ENCODE results near the gene AFAP1L1. TPM values are rescaled to one million over a fixed set of nuclear protein-coding genes. Genes with fewer than 3 reads are reported as not detected.
A peak's percentile ranks its signal among the peaks of the same experiment; 100 is the strongest.

AFAP1L1 gene
- total RNA-seq, 1 donor from 2014 or later: 8.3 TPM

DNA sequence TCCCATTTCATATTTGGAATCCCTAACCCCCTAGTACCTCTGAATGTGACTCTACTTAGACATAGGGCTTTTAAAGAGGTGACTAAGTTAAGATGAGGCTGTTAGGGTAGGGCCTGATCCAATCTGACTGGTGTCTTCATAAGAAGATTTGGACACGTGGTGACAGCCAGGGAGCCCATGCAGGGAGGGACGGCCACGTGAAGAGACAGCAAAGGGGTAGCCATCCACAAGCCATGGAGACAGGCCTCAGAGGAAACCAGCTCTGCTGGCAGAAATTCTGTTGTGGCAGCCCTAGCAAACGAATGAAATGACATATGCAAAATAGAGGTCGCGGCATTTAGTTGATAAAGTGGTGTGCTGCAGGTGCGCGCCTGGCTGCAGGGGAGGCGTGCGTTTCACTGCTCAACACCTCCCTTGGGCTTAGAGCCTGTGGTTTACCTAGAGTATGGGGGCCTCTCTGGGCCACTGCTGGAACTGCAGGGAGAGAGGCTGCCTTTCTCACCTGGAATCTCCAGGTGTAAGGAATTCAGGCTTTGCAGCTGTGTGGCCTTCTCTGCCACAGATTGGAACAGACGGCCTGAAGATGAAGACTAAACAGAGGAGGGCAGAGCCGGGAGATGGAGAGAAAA lies 7.1 kb upstream of the AFAP1L1 start:
- Histone ChIP-seq H4K20me1 (ENCODE audit: insufficient read depth, low read length) (no peaks in the 10 kb centered on the region), H3K27me3 (ENCODE audit: insufficient read depth, low read length) (peaks cover 10% of the 10 kb centered on the region), H2AFZ (ENCODE audit: low read depth, low read length) (no peak overlapping the region), H3K36me3 (ENCODE audit: insufficient read depth, low read length) (no peaks in the 10 kb centered on the region), H3K9ac (ENCODE audit: low read length) (no peak overlapping the region), H3K79me2 (ENCODE audit: insufficient read depth, low read length) (no peaks in the 10 kb centered on the region), H3K27ac (ENCODE audit: low read depth, low read length) (no peak overlapping the region), H3K9me3 (ENCODE audit: insufficient read depth, low read depth, low read length) (peaks cover 4% of the 10 kb centered on the region), H3K4me1 (ENCODE audit: insufficient read depth, low read length) (no peaks in the 10 kb centered on the region), H3K4me3 (ENCODE audit: insufficient read depth, low read depth, low read length) (no peak overlapping the region), H3K4me2 (ENCODE audit: low read length) (no peak overlapping the region)
- Mint-ChIP-seq H3K36me3 (ENCODE audit: low read depth, unreplicated experiment) (no peaks in the 10 kb centered on the region), H3K27ac (ENCODE audit: unreplicated experiment) (peak overlapping the region; percentile 59), H3K4me1 (ENCODE audit: low read depth, unreplicated experiment) (peaks cover 5% of the 10 kb centered on the region), H3K27me3 (ENCODE audit: low read depth, unreplicated experiment) (peaks cover 51% of the 10 kb centered on the region), H3K4me3 (ENCODE audit: unreplicated experiment) (no peak overlapping the region), H3K9me3 (ENCODE audit: unreplicated experiment) (peaks cover 3% of the 10 kb centered on the region)
- TF ChIP-seq, protein P1, sequence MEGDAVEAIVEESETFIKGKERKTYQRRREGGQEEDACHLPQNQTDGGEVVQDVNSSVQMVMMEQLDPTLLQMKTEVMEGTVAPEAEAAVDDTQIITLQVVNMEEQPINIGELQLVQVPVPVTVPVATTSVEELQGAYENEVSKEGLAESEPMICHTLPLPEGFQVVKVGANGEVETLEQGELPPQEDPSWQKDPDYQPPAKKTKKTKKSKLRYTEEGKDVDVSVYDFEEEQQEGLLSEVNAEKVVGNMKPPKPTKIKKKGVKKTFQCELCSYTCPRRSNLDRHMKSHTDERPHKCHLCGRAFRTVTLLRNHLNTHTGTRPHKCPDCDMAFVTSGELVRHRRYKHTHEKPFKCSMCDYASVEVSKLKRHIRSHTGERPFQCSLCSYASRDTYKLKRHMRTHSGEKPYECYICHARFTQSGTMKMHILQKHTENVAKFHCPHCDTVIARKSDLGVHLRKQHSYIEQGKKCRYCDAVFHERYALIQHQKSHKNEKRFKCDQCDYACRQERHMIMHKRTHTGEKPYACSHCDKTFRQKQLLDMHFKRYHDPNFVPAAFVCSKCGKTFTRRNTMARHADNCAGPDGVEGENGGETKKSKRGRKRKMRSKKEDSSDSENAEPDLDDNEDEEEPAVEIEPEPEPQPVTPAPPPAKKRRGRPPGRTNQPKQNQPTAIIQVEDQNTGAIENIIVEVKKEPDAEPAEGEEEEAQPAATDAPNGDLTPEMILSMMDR (IDR thresholded peaks at IDR 0.05; ENCODE audit: insufficient read depth, low read depth, low read length): peak; percentile 42
- no peak for TF ChIP-seq EZH2 (IDR thresholded peaks at IDR 0.05; ENCODE audit: insufficient read depth, low read length)
- DNase-seq (ENCODE audit: low read depth) (no peak), FAIRE-seq (no peak)

DNA sequence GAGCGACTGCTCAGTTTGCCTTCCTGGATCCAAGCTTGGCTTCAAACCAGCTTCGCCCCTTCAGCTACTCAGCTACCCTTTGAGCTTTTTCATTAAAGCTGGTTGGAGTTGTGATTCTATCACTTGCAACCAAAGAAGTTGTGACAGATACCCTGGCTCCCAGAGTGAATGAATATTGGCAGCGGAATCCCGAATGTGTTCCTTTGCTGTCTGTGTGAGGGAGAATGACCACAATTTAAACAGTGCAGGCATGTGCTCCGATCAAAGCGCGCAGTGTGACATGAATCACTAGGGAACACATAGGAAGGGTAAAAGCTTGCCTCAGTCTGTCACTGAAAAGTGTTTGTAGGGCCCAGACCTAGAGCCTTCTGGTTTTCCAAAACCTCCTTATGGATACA lies 6.6 kb upstream of the AFAP1L1 start:
- FAIRE-seq (no peak), DNase-seq (ENCODE audit: low read depth) (no peak)
- no peak overlapping the region for H3K9ac ChIP-seq (ENCODE audit: low read length)
- peaks cover 10% of the 10 kb centered on the region for H3K27me3 ChIP-seq (ENCODE audit: insufficient read depth, low read length)
- H4K20me1 ChIP-seq (ENCODE audit: insufficient read depth, low read length): no peaks in the 10 kb centered on the region
- no peak overlapping the region for H3K4me2 ChIP-seq (ENCODE audit: low read length)
- no peaks in the 10 kb centered on the region for H3K79me2 ChIP-seq (ENCODE audit: insufficient read depth, low read length)
- H3K27ac ChIP-seq (ENCODE audit: low read depth, low read length): no peak overlapping the region
- H3K4me3 ChIP-seq (ENCODE audit: insufficient read depth, low read depth, low read length): no peak overlapping the region
- H3K9me3 Mint-ChIP-seq (ENCODE audit: unreplicated experiment): no peaks in the 10 kb centered on the region
- H3K9me3 ChIP-seq (ENCODE audit: insufficient read depth, low read depth, low read length): peaks cover 4% of the 10 kb centered on the region
- H3K4me1 Mint-ChIP-seq (ENCODE audit: low read depth, unreplicated experiment): peaks cover 5% of the 10 kb centered on the region
- H2AFZ ChIP-seq (ENCODE audit: low read depth, low read length): no peak overlapping the region
- H3K36me3 Mint-ChIP-seq (ENCODE audit: low read depth, unreplicated experiment): no peaks in the 10 kb centered on the region
- peaks cover 45% of the 10 kb centered on the region for H3K27me3 Mint-ChIP-seq (ENCODE audit: low read depth, unreplicated experiment)
- H3K27ac Mint-ChIP-seq (ENCODE audit: unreplicated experiment): no peak overlapping the region
- H3K4me1 ChIP-seq (ENCODE audit: insufficient read depth, low read length): no peaks in the 10 kb centered on the region
- H3K4me3 Mint-ChIP-seq (ENCODE audit: unreplicated experiment): no peak overlapping the region
- no peaks in the 10 kb centered on the region for H3K36me3 ChIP-seq (ENCODE audit: insufficient read depth, low read length)
- TF ChIP-seq EZH2 (IDR thresholded peaks at IDR 0.05; ENCODE audit: insufficient read depth, low read length): no peak
- TF ChIP-seq, protein P1 (IDR thresholded peaks at IDR 0.05; ENCODE audit: insufficient read depth, low read depth, low read length): no peak

DNA sequence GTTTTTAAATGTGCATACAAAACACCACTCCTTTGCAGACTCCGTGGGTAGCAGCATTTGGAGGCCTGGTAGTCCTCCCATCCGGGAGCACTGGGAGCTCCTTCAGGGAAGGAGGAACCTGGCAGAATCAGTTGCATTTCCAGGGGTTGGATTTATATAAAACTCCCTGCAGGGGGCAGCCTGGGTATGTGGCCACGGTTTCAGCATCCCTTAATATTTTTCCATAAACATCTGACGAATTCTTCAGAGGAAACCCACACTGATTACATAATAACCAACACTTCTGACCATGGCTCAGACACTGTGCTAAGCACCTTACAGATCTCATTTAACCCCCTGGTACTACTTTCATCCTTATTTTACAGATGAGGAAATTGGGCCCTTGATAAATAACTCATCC lies 6.1 kb upstream of the AFAP1L1 start:
- no peaks in the 10 kb centered on the region for H3K36me3 ChIP-seq (ENCODE audit: insufficient read depth, low read length)
- no peak for TF ChIP-seq EZH2 (IDR thresholded peaks at IDR 0.05; ENCODE audit: insufficient read depth, low read length)
- TF ChIP-seq, protein P1 (IDR thresholded peaks at IDR 0.05; ENCODE audit: insufficient read depth, low read depth, low read length): peak; percentile 35
- peak; percentile 30 for DNase-seq (ENCODE audit: low read depth)
- no peak overlapping the region for H3K27ac ChIP-seq (ENCODE audit: low read depth, low read length)
- Mint-ChIP-seq H3K4me1 (ENCODE audit: low read depth, unreplicated experiment) (peaks cover 5% of the 10 kb centered on the region), H3K36me3 (ENCODE audit: low read depth, unreplicated experiment) (no peaks in the 10 kb centered on the region), H3K27ac (ENCODE audit: unreplicated experiment) (no peak overlapping the region), H3K4me3 (ENCODE audit: unreplicated experiment) (no peak overlapping the region), H3K9me3 (ENCODE audit: unreplicated experiment) (no peaks in the 10 kb centered on the region), H3K27me3 (ENCODE audit: low read depth, unreplicated experiment) (peaks cover 42% of the 10 kb centered on the region)
- no peaks in the 10 kb centered on the region for H3K79me2 ChIP-seq (ENCODE audit: insufficient read depth, low read length)
- H3K4me3 ChIP-seq (ENCODE audit: insufficient read depth, low read depth, low read length): no peak overlapping the region
- H3K27me3 ChIP-seq (ENCODE audit: insufficient read depth, low read length): peaks cover 10% of the 10 kb centered on the region
- no peak for FAIRE-seq
- H3K9me3 ChIP-seq (ENCODE audit: insufficient read depth, low read depth, low read length): peaks cover 4% of the 10 kb centered on the region
- no peaks in the 10 kb centered on the region for H4K20me1 ChIP-seq (ENCODE audit: insufficient read depth, low read length)
- no peaks in the 10 kb centered on the region for H3K4me1 ChIP-seq (ENCODE audit: insufficient read depth, low read length)
- H3K9ac ChIP-seq (ENCODE audit: low read length): no peak overlapping the region
- H3K4me2 ChIP-seq (ENCODE audit: low read length): no peak overlapping the region
- H2AFZ ChIP-seq (ENCODE audit: low read depth, low read length): no peak overlapping the region
